H9 (cell line): ENCODE data around the gene UBR2. TPM values are rescaled to one million over a fixed set of nuclear protein-coding genes. Genes with fewer than 3 reads are reported as not detected.

ENCODE experiments used
- DNase-seq: peaks from one replicate; pipeline ENCODE4 v3.0.0-alpha.2; 2017
- H2AFZ ChIP-seq: one replicate; pipeline ENCODE4 v1.6.1; 2013; ENCODE audit warnings: mild to moderate bottlenecking, low read length, control low read depth, moderate library complexity
- H2AK5ac ChIP-seq: 2 replicates; pipeline ENCODE4 v1.6.1; 2013; ENCODE audit warnings: low read length, control low read depth, mixed read lengths; ENCODE audit not compliant: insufficient read length
- H2BK120ac ChIP-seq: one replicate; pipeline ENCODE4 v1.6.1; 2013; ENCODE audit warnings: low read depth, mild to moderate bottlenecking, low read length, control low read depth, inconsistent platforms; ENCODE audit not compliant: poor library complexity, severe bottlenecking
- H2BK12ac ChIP-seq: 2 replicates; pipeline ENCODE4 v1.6.1; 2013; ENCODE audit warnings: low read length, control low read depth, mixed read lengths, low read depth; ENCODE audit not compliant: insufficient read length
- H2BK15ac ChIP-seq: 2 replicates; pipeline ENCODE4 v1.6.1; 2013; ENCODE audit warnings: low read depth, low read length, control low read depth
- H2BK20ac ChIP-seq: one replicate; pipeline ENCODE4 v1.6.1; 2013; ENCODE audit warnings: low read depth, mild to moderate bottlenecking, low read length, control low read depth, inconsistent platforms; ENCODE audit not compliant: poor library complexity, severe bottlenecking
- H2BK5ac ChIP-seq: 2 replicates; pipeline ENCODE4 v1.6.1; 2013; ENCODE audit warnings: low read length, control low read depth, mixed read lengths; ENCODE audit not compliant: insufficient read length
- H3K14ac ChIP-seq: 2 replicates; pipeline ENCODE4 v1.6.1; 2013; ENCODE audit warnings: low read length, control low read depth; ENCODE audit not compliant: insufficient read depth
- H3K18ac ChIP-seq: 2 replicates; pipeline ENCODE4 v1.6.1; 2013; ENCODE audit warnings: low read depth, mild to moderate bottlenecking, mixed read lengths, low read length, control low read depth; ENCODE audit not compliant: insufficient read length
- H3K23ac ChIP-seq: 2 replicates; pipeline ENCODE4 v1.6.1; 2013; ENCODE audit warnings: low read length, control low read depth, mixed read lengths, low read depth; ENCODE audit not compliant: insufficient read length
- H3K23me2 ChIP-seq: 2 replicates; pipeline ENCODE4 v1.6.1; 2013; ENCODE audit warnings: low read depth, mild to moderate bottlenecking, mixed read lengths, low read length, control low read depth; ENCODE audit not compliant: insufficient read length, poor library complexity, severe bottlenecking
- H3K27ac ChIP-seq: 2 replicates; pipeline ENCODE4 v1.5.1; 2013; ENCODE audit warnings: low read length, control low read depth, mixed read lengths, low read depth; ENCODE audit not compliant: insufficient read length
- H3K27me3 ChIP-seq: 2 replicates; pipeline ENCODE4 v1.6.1; 2013; ENCODE audit warnings: low read length, control low read depth, inconsistent platforms; ENCODE audit not compliant: insufficient read depth
- H3K4ac ChIP-seq: 2 replicates; pipeline ENCODE4 v1.6.1; 2013; ENCODE audit warnings: low read depth, mild to moderate bottlenecking, control low read depth, inconsistent platforms, low read length, moderate library complexity
- H3K4me1 ChIP-seq: 2 replicates; pipeline ENCODE4 v1.6.1; 2013; ENCODE audit warnings: low read length, control low read depth, inconsistent platforms; ENCODE audit not compliant: insufficient read depth
- H3K4me2 ChIP-seq: 2 replicates; pipeline ENCODE4 v1.6.1; 2013; ENCODE audit warnings: low read length, control low read depth, mixed read lengths; ENCODE audit not compliant: insufficient read length, insufficient read depth
- H3K56ac ChIP-seq: 2 replicates; pipeline ENCODE4 v1.6.1; 2013; ENCODE audit warnings: low read depth, mild to moderate bottlenecking, mixed read lengths, low read length, control low read depth; ENCODE audit not compliant: insufficient read length
- H3K79me1 ChIP-seq: 2 replicates; pipeline ENCODE4 v1.6.1; 2013; ENCODE audit warnings: low read depth, mild to moderate bottlenecking, moderate library complexity, low read length, control low read depth, inconsistent platforms; ENCODE audit not compliant: insufficient read depth, poor library complexity, severe bottlenecking
- H3K79me2 ChIP-seq: 2 replicates; pipeline ENCODE4 v1.6.1; 2013; ENCODE audit warnings: low read length, control low read depth, inconsistent platforms; ENCODE audit not compliant: insufficient read depth
- H3K9ac ChIP-seq: 2 replicates; pipeline ENCODE4 v1.6.1; 2013; ENCODE audit warnings: low read length, control low read depth, mixed read lengths; ENCODE audit not compliant: insufficient read length; ENCODE audit errors: extremely low read depth
- H3K9me3 ChIP-seq: one replicate; pipeline ENCODE4 v1.6.1; 2013; ENCODE audit warnings: low read depth, low read length, inconsistent platforms; ENCODE audit not compliant: control insufficient read depth
- H3T11ph ChIP-seq: one replicate; pipeline ENCODE4 v1.6.1; 2013; ENCODE audit warnings: mild to moderate bottlenecking, low read length, control low read depth, inconsistent platforms
- H4K20me1 ChIP-seq: one replicate; pipeline ENCODE4 v1.6.1; 2013; ENCODE audit not compliant: control insufficient read depth, insufficient read length, insufficient read depth
- H4K5ac ChIP-seq: 2 replicates; pipeline ENCODE4 v1.6.1; 2013; ENCODE audit warnings: low read depth, mild to moderate bottlenecking, mixed read lengths, low read length, control low read depth; ENCODE audit not compliant: insufficient read length
- H4K8ac ChIP-seq: replicated peaks from 2 replicates; pipeline ENCODE4 v1.6.1; 2013; ENCODE audit warnings: low read length, control low read depth, mixed read lengths, low read depth; ENCODE audit not compliant: insufficient read length
- H4K91ac ChIP-seq: 2 replicates; pipeline ENCODE4 v1.6.1; 2013; ENCODE audit warnings: low read depth, mild to moderate bottlenecking, moderate library complexity, mixed read lengths, low read length, control low read depth; ENCODE audit not compliant: insufficient read length
- H3K27ac Mint-ChIP-seq, 3 experiments: 2 replicates in 2 of 3; 3 replicates in 1 of 3; pipeline ENCODE4 v1.8.0; 2020 to 2021; ENCODE audit warnings: mixed read lengths in 3 of 3, mild to moderate bottlenecking in 1 of 3, moderate library complexity in 1 of 3
- H3K27me3 Mint-ChIP-seq: 2 replicates; pipeline ENCODE4 v1.8.0; 2021; ENCODE audit warnings: low read depth, mild to moderate bottlenecking, moderate library complexity, mixed read lengths
- H3K36me3 Mint-ChIP-seq, 3 experiments: 2 replicates in 2 of 3; 3 replicates in 1 of 3; pipeline ENCODE4 v1.8.0; 2020 to 2021; ENCODE audit warnings: low read depth in 3 of 3, mixed read lengths in 3 of 3; ENCODE audit not compliant: insufficient read depth in 1 of 3
- H3K4me1 Mint-ChIP-seq, 2 experiments: 2 replicates each; pipeline ENCODE4 v1.8.0; 2020; ENCODE audit warnings: mixed read lengths in 2 of 2
- H3K4me3 Mint-ChIP-seq, 2 experiments: 2 replicates in 1 of 2; 3 replicates in 1 of 2; pipeline ENCODE4 v1.8.0; 2020 to 2021; ENCODE audit warnings: mild to moderate bottlenecking in 2 of 2, mixed read lengths in 2 of 2, moderate library complexity in 1 of 2
- H3K9me3 Mint-ChIP-seq, 2 experiments: 2 replicates in 1 of 2; 3 replicates in 1 of 2; pipeline ENCODE4 v1.8.0; 2020; ENCODE audit warnings: mild to moderate bottlenecking in 2 of 2, mixed read lengths in 2 of 2, moderate library complexity in 1 of 2
- CTCF ChIP-seq: fragments of 200-600 bp; sonication (generic); conservative IDR thresholded peaks from 3 replicates; pipeline ENCODE4 v1.8.0; 2021; ENCODE audit warnings: antibody characterized with exemption, mild to moderate bottlenecking
- WGBS: extraction: QIAGEN DNeasy Blood & Tissue Kit; methylation state at CpG from one replicate; pipeline ENCODE4 v1.1.7; 2013; ENCODE audit warnings: missing lambda C conversion rate, low lambda C conversion rate, mixed read lengths; ENCODE audit not compliant: insufficient read length; ENCODE audit errors: extremely low coverage; 5-methylcytosine and 5-hydroxymethylcytosine counted together
- total RNA-seq: library from RNA; stranded (reverse); gene quantifications from 2 replicates; pipeline ENCODE4 v1.2.1, GENCODE V29; 2021

The UBR2 gene
- total RNA-seq, 1 experiment from 2014 or later: 18.7 TPM

- H3K9me3 Mint-ChIP-seq: peaks cover 0 to 3% of the 10 kb centered on the region in 2 experiments; a peak in 1 of 5 replicates
- H2BK15ac ChIP-seq: no peak overlapping the region
- no peak overlapping the region for H2BK12ac ChIP-seq
- no peak overlapping the region for H3K4me2 ChIP-seq
- no peaks in the 10 kb centered on the region for H3K36me3 Mint-ChIP-seq
- no CpG with 5 or more reads among the region's 1 CpG for WGBS
- no peaks in the 10 kb centered on the region for H4K20me1 ChIP-seq
- no peak overlapping the region for H3K9ac ChIP-seq
- no peak overlapping the region for H3K18ac ChIP-seq
- H3K79me2 ChIP-seq: no peaks in the 10 kb centered on the region
- H3K9me3 ChIP-seq: no peaks in the 10 kb centered on the region
- no peak overlapping the region for H2BK5ac ChIP-seq
- H3K4me1 ChIP-seq: no peaks in the 10 kb centered on the region
- H3K27me3 Mint-ChIP-seq: no peaks in the 10 kb centered on the region; the same call in none of the 2 replicates
- H3K23ac ChIP-seq: no peak overlapping the region
- H3K56ac ChIP-seq: no peak overlapping the region
- H3T11ph ChIP-seq: no peak overlapping the region
- H2AFZ ChIP-seq: no peak overlapping the region
- no peak overlapping the region for H3K27ac Mint-ChIP-seq
- no peak overlapping the region for H2BK20ac ChIP-seq
- no peak overlapping the region for H3K4ac ChIP-seq
- H4K8ac ChIP-seq: no peak overlapping the region
- DNase-seq: no peak
- no peaks in the 10 kb centered on the region for H3K79me1 ChIP-seq
- H4K91ac ChIP-seq: no peak overlapping the region
- H4K5ac ChIP-seq: no peak overlapping the region
- H3K14ac ChIP-seq: no peak overlapping the region
- H3K4me3 Mint-ChIP-seq: no peak overlapping the region
- H3K27ac ChIP-seq: no peak overlapping the region
- H2AK5ac ChIP-seq: no peak overlapping the region
- no peaks in the 10 kb centered on the region for H3K27me3 ChIP-seq
- H2BK120ac ChIP-seq: no peak overlapping the region
- H3K23me2 ChIP-seq: no peaks in the 10 kb centered on the region
- no peak for TF ChIP-seq CTCF
- peaks cover 12 to 18% of the 10 kb centered on the region in 2 experiments for H3K4me1 Mint-ChIP-seq
Observed at GRCh38 chr6:42551217-42551616, 12.6 kb upstream of the UBR2 start.
